OCI-LY7 (cell line): ENCODE data around the gene SNRNP25.

Experiments used
- EZH2phosphoT487 ChIP-seq: fragments of 200-600 bp; sonication (generic); IDR thresholded peaks from 2 replicates; pipeline ENCODE4 v1.6.1; 2018; ENCODE audit warnings: low read depth, borderline replicate concordance, mild to moderate bottlenecking, mixed run types, antibody characterized with exemption, low read length, moderate library complexity, mixed read lengths
- TF ChIP-seq, protein P1 (sequence below): fragments of 200-600 bp; sonication (generic); conservative IDR thresholded peaks from 2 replicates; pipeline ENCODE4 v1.5.1; 2014; ENCODE audit warnings: mild to moderate bottlenecking, antibody characterized with exemption, low read length, moderate library complexity, mixed read lengths

DNA sequence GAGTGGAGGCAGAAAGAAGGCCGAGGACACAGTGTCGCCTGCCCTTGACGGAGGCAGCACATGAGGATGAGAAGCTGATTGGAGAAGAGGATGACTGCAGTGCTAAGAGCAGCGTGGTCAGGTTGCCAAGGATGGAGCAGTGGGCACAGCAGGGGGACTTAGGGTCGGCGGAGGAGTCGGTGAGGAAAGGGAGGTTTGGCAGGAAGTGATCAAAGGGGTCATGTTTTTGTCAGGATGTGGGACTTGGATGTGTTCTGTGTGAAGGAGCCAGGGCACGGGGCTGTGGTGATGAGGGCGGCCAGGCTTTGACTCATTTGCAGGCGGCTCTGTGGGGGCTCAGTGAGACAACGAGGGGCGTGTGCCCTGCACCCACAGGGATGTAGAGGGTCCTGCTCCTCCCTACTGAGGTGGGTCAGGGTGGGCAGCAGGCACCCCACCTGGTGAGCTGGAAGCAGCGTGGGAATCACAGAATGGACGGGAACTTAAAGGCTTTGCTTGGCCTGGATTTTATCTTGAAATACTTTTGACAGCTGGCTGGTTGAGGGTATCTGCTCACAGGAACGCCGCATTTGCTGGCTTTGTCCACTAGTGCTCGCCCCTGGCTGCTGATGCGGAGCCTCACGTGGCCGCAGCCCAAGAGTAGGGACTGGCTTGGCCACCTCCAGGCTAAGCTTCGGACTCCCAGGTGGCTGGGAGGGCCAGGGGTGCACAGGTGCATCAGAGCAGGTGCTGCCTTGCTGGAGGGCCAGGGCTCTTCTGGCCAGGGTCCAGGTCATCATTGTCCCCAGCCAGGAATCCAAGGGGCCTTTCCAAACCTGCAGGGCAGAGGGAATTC, 30.4 kb downstream of the SNRNP25 start:
- TF ChIP-seq, protein P1, sequence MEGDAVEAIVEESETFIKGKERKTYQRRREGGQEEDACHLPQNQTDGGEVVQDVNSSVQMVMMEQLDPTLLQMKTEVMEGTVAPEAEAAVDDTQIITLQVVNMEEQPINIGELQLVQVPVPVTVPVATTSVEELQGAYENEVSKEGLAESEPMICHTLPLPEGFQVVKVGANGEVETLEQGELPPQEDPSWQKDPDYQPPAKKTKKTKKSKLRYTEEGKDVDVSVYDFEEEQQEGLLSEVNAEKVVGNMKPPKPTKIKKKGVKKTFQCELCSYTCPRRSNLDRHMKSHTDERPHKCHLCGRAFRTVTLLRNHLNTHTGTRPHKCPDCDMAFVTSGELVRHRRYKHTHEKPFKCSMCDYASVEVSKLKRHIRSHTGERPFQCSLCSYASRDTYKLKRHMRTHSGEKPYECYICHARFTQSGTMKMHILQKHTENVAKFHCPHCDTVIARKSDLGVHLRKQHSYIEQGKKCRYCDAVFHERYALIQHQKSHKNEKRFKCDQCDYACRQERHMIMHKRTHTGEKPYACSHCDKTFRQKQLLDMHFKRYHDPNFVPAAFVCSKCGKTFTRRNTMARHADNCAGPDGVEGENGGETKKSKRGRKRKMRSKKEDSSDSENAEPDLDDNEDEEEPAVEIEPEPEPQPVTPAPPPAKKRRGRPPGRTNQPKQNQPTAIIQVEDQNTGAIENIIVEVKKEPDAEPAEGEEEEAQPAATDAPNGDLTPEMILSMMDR, result no peak
- no peak for TF ChIP-seq EZH2phosphoT487
